Astrocyte (in vitro differentiated cells and primary cell): Measurements from ENCODE around the gene ATP9A. TPM values are rescaled to one million over a fixed set of nuclear protein-coding genes. Genes with fewer than 3 reads are reported as not detected.

Source experiments
- DNase-seq: peaks from one replicate; pipeline ENCODE4 v3.0.0-alpha.2; 2010; ENCODE audit warnings: low read depth
- FAIRE-seq: peaks from 2 replicates; lab custom pipeline; 2011; peaks lifted over from hg19 to GRCh38; lab: Jason Lieb, UNC
- H2AFZ ChIP-seq: 2 replicates; pipeline ENCODE4 v1.6.0; 2012; ENCODE audit warnings: low read depth, low read length, inconsistent platforms
- H3K27ac ChIP-seq: 2 replicates; pipeline ENCODE4 v1.5.1; 2011; ENCODE audit warnings: low read depth, low read length, inconsistent platforms
- H3K27me3 ChIP-seq: 2 replicates; pipeline ENCODE4 v1.6.0; 2011; ENCODE audit warnings: low read length, inconsistent platforms; ENCODE audit not compliant: insufficient read depth
- H3K36me3 ChIP-seq: 2 replicates; pipeline ENCODE4 v1.5.1; 2011; ENCODE audit warnings: low read length, inconsistent platforms; ENCODE audit not compliant: insufficient read depth
- H3K4me1 ChIP-seq: 2 replicates; pipeline ENCODE4 v1.5.1; 2011; ENCODE audit warnings: low read length, inconsistent platforms; ENCODE audit not compliant: insufficient read depth
- H3K4me2 ChIP-seq: 2 replicates; pipeline ENCODE4 v1.6.0; 2012; ENCODE audit warnings: low read length, inconsistent platforms
- H3K4me3 ChIP-seq: 2 replicates; pipeline ENCODE4 v1.5.1; 2011; ENCODE audit warnings: low read depth, mild to moderate bottlenecking, low read length, inconsistent platforms; ENCODE audit not compliant: insufficient read depth
- H3K79me2 ChIP-seq: 2 replicates; pipeline ENCODE4 v1.6.0; 2012; ENCODE audit warnings: mild to moderate bottlenecking, low read length, inconsistent platforms; ENCODE audit not compliant: insufficient read depth
- H3K9ac ChIP-seq: 2 replicates; pipeline ENCODE4 v1.6.0; 2012; ENCODE audit warnings: mild to moderate bottlenecking, low read length, inconsistent platforms
- H3K9me3 ChIP-seq: 2 replicates; pipeline ENCODE4 v1.5.1; 2012; ENCODE audit warnings: low read depth, mild to moderate bottlenecking, low read length, inconsistent platforms; ENCODE audit not compliant: insufficient read depth
- H4K20me1 ChIP-seq: 2 replicates; pipeline ENCODE4 v1.6.0; 2012; ENCODE audit warnings: low read length, inconsistent platforms; ENCODE audit not compliant: insufficient read depth
- H3K27ac Mint-ChIP-seq: one replicate; pipeline ENCODE4 v1.8.0; 2021; ENCODE audit warnings: mild to moderate bottlenecking, mixed read lengths; ENCODE audit not compliant: unreplicated experiment
- H3K27me3 Mint-ChIP-seq: one replicate; pipeline ENCODE4 v1.8.0; 2021; ENCODE audit warnings: low read depth, mixed read lengths; ENCODE audit not compliant: unreplicated experiment
- H3K36me3 Mint-ChIP-seq: one replicate; pipeline ENCODE4 v1.8.0; 2021; ENCODE audit warnings: low read depth, mixed read lengths; ENCODE audit not compliant: unreplicated experiment
- H3K4me1 Mint-ChIP-seq: one replicate; pipeline ENCODE4 v1.8.0; 2021; ENCODE audit warnings: low read depth, mixed read lengths; ENCODE audit not compliant: unreplicated experiment
- H3K4me3 Mint-ChIP-seq: one replicate; pipeline ENCODE4 v1.8.0; 2021; ENCODE audit warnings: mild to moderate bottlenecking, moderate library complexity, mixed read lengths; ENCODE audit not compliant: unreplicated experiment
- H3K9me3 Mint-ChIP-seq: one replicate; pipeline ENCODE4 v1.8.0; 2021; ENCODE audit warnings: mild to moderate bottlenecking, mixed read lengths; ENCODE audit not compliant: unreplicated experiment
- CTCF ChIP-seq: IDR thresholded peaks from 2 replicates; pipeline ENCODE4 v1.5.1; 2011; ENCODE audit warnings: low read depth, mild to moderate bottlenecking, inconsistent platforms, low read length, moderate library complexity; ENCODE audit not compliant: insufficient read depth
- EZH2 ChIP-seq: IDR thresholded peaks from 2 replicates; pipeline ENCODE4 v1.6.1; 2012; ENCODE audit warnings: mild to moderate bottlenecking, low read length, inconsistent platforms; ENCODE audit not compliant: insufficient read depth
- total RNA-seq: library from RNA; stranded (reverse); gene quantifications from 2 replicates; pipeline ENCODE4 v1.2.1, GENCODE V29; 2021

ATP9A gene
- total RNA-seq, 1 donor from 2014 or later: 12.9 TPM

- Mint-ChIP-seq H3K4me1 (peaks cover 4% of the 10 kb centered on the region), H3K9me3 (no peaks in the 10 kb centered on the region), H3K4me3 (no peak overlapping the region), H3K27me3 (peaks cover 3% of the 10 kb centered on the region), H3K36me3 (peaks cover 3% of the 10 kb centered on the region), H3K27ac (no peak overlapping the region)
- Histone ChIP-seq H3K4me2 (peak overlapping the region; percentile 52), H2AFZ (no peak overlapping the region), H3K9ac (no peak overlapping the region), H3K36me3 (no peaks in the 10 kb centered on the region), H4K20me1 (no peaks in the 10 kb centered on the region), H3K9me3 (no peaks in the 10 kb centered on the region), H3K27me3 (no peaks in the 10 kb centered on the region), H3K27ac (no peak overlapping the region), H3K4me3 (no peak overlapping the region), H3K79me2 (no peaks in the 10 kb centered on the region), H3K4me1 (no peaks in the 10 kb centered on the region)
- FAIRE-seq (no peak), DNase-seq (no peak)
- TF ChIP-seq CTCF: no peak
- TF ChIP-seq EZH2: no peak
These were observed 52.9 kb downstream of the ATP9A start for GRCh38 chr20:51715163-51715855.

- no peak for DNase-seq
- Histone ChIP-seq H2AFZ (no peak overlapping the region), H3K4me1 (no peaks in the 10 kb centered on the region), H4K20me1 (no peaks in the 10 kb centered on the region), H3K9me3 (no peaks in the 10 kb centered on the region), H3K36me3 (no peaks in the 10 kb centered on the region), H3K27ac (no peak overlapping the region), H3K79me2 (no peaks in the 10 kb centered on the region), H3K4me3 (no peak overlapping the region), H3K9ac (no peak overlapping the region), H3K4me2 (no peak overlapping the region), H3K27me3 (no peaks in the 10 kb centered on the region)
- Mint-ChIP-seq H3K27ac (no peak overlapping the region), H3K27me3 (peaks cover 3% of the 10 kb centered on the region), H3K4me1 (peaks cover 5% of the 10 kb centered on the region), H3K9me3 (no peaks in the 10 kb centered on the region), H3K4me3 (no peak overlapping the region), H3K36me3 (peaks cover 3% of the 10 kb centered on the region)
- TF ChIP-seq CTCF: no peak
- no peak for TF ChIP-seq EZH2
- FAIRE-seq: no peak
These were observed 55.0 kb downstream of the ATP9A start for GRCh38 chr20:51713213-51713598.

- Histone ChIP-seq H3K36me3 (no peaks in the 10 kb centered on the region), H3K27ac (no peak overlapping the region), H3K4me3 (no peak overlapping the region), H3K4me2 (no peak overlapping the region), H4K20me1 (no peaks in the 10 kb centered on the region), H3K79me2 (no peaks in the 10 kb centered on the region), H2AFZ (no peak overlapping the region), H3K4me1 (no peaks in the 10 kb centered on the region), H3K27me3 (no peaks in the 10 kb centered on the region), H3K9me3 (no peaks in the 10 kb centered on the region), H3K9ac (no peak overlapping the region)
- Mint-ChIP-seq H3K27ac (no peak overlapping the region), H3K4me1 (peaks cover 5% of the 10 kb centered on the region), H3K27me3 (peaks cover 3% of the 10 kb centered on the region), H3K4me3 (no peak overlapping the region), H3K36me3 (peaks cover 3% of the 10 kb centered on the region), H3K9me3 (no peaks in the 10 kb centered on the region)
- no peak for FAIRE-seq
- DNase-seq: peak; percentile 39
- TF ChIP-seq EZH2: no peak
- peak; percentile 72 for TF ChIP-seq CTCF
These were observed 55.5 kb downstream of the ATP9A start for GRCh38 chr20:51712501-51713212.
